Limb (tissue), 2 donors: ENCODE results near the gene SCN2A.
A peak's percentile ranks its signal among the peaks of the same experiment; 100 is the strongest.
"Not testable (repeated sequence)": the region's sequence is repeated elsewhere in the genome, so short reads cannot be mapped to it uniquely, and the experiment has no call there.

Experiments
- DNase-seq, 2 donors: peaks; one replicate each; pipeline ENCODE4 v3.0.0-alpha.2; 2016; ENCODE audit errors: extremely low spot score in 2 of 2

Gene SCN2A

GRCh38 chr2:165251366-165251765, 12.2 kb downstream of the SCN2A start:
- DNase-seq: no peak

- DNase-seq: no peak
These were observed 14.0 kb downstream of the SCN2A start for GRCh38 chr2:165253178-165253577.

GRCh38 chr2:165256618-165257017, 17.4 kb downstream of the SCN2A start:
- DNase-seq: no peak

- DNase-seq: not testable (repeated sequence)
These were observed 21.1 kb downstream of the SCN2A start for GRCh38 chr2:165260347-165260746.

- no peak for DNase-seq
These were observed 29.5 kb downstream of the SCN2A start for GRCh38 chr2:165268754-165269153.

GRCh38 chr2:165273176-165273575, 34.0 kb downstream of the SCN2A start:
- no peak for DNase-seq

- DNase-seq: peak in 1 of 2 donors; percentile 12
These were observed 35.5 kb downstream of the SCN2A start for GRCh38 chr2:165274698-165275097.

- no peak for DNase-seq
These were observed 36.7 kb downstream of the SCN2A start for GRCh38 chr2:165275932-165276331.

- no peak for DNase-seq
These were observed 38.1 kb downstream of the SCN2A start for GRCh38 chr2:165277295-165277694.

GRCh38 chr2:165277860-165278656, 38.8 kb downstream of the SCN2A start:
- no peak for DNase-seq

- DNase-seq: no peak
These were observed 41.1 kb downstream of the SCN2A start for GRCh38 chr2:165280356-165280755.

GRCh38 chr2:165281387-165281786, 42.2 kb downstream of the SCN2A start:
- DNase-seq: no peak

- DNase-seq: no peak
These were observed 44.1 kb downstream of the SCN2A start for GRCh38 chr2:165283342-165283741.

- DNase-seq: no peak
These were observed 48.0 kb downstream of the SCN2A start for GRCh38 chr2:165287094-165287778.

- no peak for DNase-seq
These were observed 49.9 kb downstream of the SCN2A start for GRCh38 chr2:165289069-165289468.

GRCh38 chr2:165293440-165294420, 54.5 kb downstream of the SCN2A start:
- peak in 1 of 2 donors; percentile 94 for DNase-seq

- DNase-seq: no peak
These were observed 55.7 kb downstream of the SCN2A start for GRCh38 chr2:165294912-165295311.

GRCh38 chr2:165295643-165296042, 56.4 kb downstream of the SCN2A start:
- DNase-seq: no peak

GRCh38 chr2:165305391-165306096, 66.3 kb downstream of the SCN2A start:
- no peak for DNase-seq

- no peak for DNase-seq
These were observed 68.1 kb downstream of the SCN2A start for GRCh38 chr2:165307317-165307716.

- no peak for DNase-seq
These were observed 72.7 kb downstream of the SCN2A start for GRCh38 chr2:165311949-165312348.
